ENCODE results near the gene KRTAP12-2. TPM values are rescaled to one million over a fixed set of nuclear protein-coding genes. Genes with fewer than 3 reads are reported as not detected.

Gene KRTAP12-2
- total RNA-seq, 1 donor from 2014 or later: not detected

- DNase-seq: no peak
- TF ChIP-seq CTCF (IDR thresholded peaks at IDR 0.05; ENCODE audit: partially characterized antibody, unreplicated experiment): no peak
- H3K4me1 Mint-ChIP-seq (ENCODE audit: low read depth, unreplicated experiment): peaks cover 15% of the 10 kb centered on the region
- peaks cover 8% of the 10 kb centered on the region for H3K9me3 Mint-ChIP-seq (ENCODE audit: unreplicated experiment)
- H3K27ac Mint-ChIP-seq (ENCODE audit: unreplicated experiment): no peak overlapping the region
- peaks cover 5% of the 10 kb centered on the region for H3K36me3 Mint-ChIP-seq (ENCODE audit: unreplicated experiment)
- peaks cover 11% of the 10 kb centered on the region for H3K27me3 Mint-ChIP-seq (ENCODE audit: unreplicated experiment)
- no peak overlapping the region for H3K4me3 Mint-ChIP-seq (ENCODE audit: unreplicated experiment)
Measured at GRCh38 chr21:44684077-44684476, 17.4 kb upstream of the KRTAP12-2 start.

- DNase-seq: no peak
- H3K27ac Mint-ChIP-seq (ENCODE audit: unreplicated experiment): no peak overlapping the region
- H3K4me1 Mint-ChIP-seq (ENCODE audit: low read depth, unreplicated experiment): peaks cover 10% of the 10 kb centered on the region
- no peak for TF ChIP-seq CTCF (IDR thresholded peaks at IDR 0.05; ENCODE audit: partially characterized antibody, unreplicated experiment)
- H3K9me3 Mint-ChIP-seq (ENCODE audit: unreplicated experiment): peaks cover 8% of the 10 kb centered on the region
- H3K4me3 Mint-ChIP-seq (ENCODE audit: unreplicated experiment): no peak overlapping the region
- peaks cover 9% of the 10 kb centered on the region for H3K27me3 Mint-ChIP-seq (ENCODE audit: unreplicated experiment)
- H3K36me3 Mint-ChIP-seq (ENCODE audit: unreplicated experiment): peaks cover 5% of the 10 kb centered on the region
Measured at GRCh38 chr21:44682580-44683151, 15.9 kb upstream of the KRTAP12-2 start.

GRCh38 chr21:44681861-44682579 is 15.3 kb upstream of the KRTAP12-2 start, which contains the start of gene KRTAP12-1:
Gene KRTAP12-1 (minus strand): TSS chr21:44682163. CDS start chr21:44682123, 40 bp downstream.
- no peak for TF ChIP-seq CTCF (IDR thresholded peaks at IDR 0.05; ENCODE audit: partially characterized antibody, unreplicated experiment)
- H3K27ac Mint-ChIP-seq (ENCODE audit: unreplicated experiment): no peak within 1 kb of the TSS
- H3K36me3 Mint-ChIP-seq (ENCODE audit: unreplicated experiment): peaks cover 5% of the 10 kb centered on the region
- H3K9me3 Mint-ChIP-seq (ENCODE audit: unreplicated experiment): peaks cover 8% of the 10 kb centered on the region
- DNase-seq: no peak
- peaks cover 4% of the 10 kb centered on the region for H3K4me1 Mint-ChIP-seq (ENCODE audit: low read depth, unreplicated experiment)
- no peak within 1 kb of the TSS for H3K4me3 Mint-ChIP-seq (ENCODE audit: unreplicated experiment)
- peaks cover 8% of the 10 kb centered on the region for H3K27me3 Mint-ChIP-seq (ENCODE audit: unreplicated experiment)

- no peaks in the 10 kb centered on the region for H3K4me1 Mint-ChIP-seq (ENCODE audit: low read depth, unreplicated experiment)
- no peak for DNase-seq
- no peak overlapping the region for H3K4me3 Mint-ChIP-seq (ENCODE audit: unreplicated experiment)
- H3K36me3 Mint-ChIP-seq (ENCODE audit: unreplicated experiment): peaks cover 5% of the 10 kb centered on the region
- H3K9me3 Mint-ChIP-seq (ENCODE audit: unreplicated experiment): peaks cover 7% of the 10 kb centered on the region
- H3K27ac Mint-ChIP-seq (ENCODE audit: unreplicated experiment): no peak overlapping the region
- peaks cover 7% of the 10 kb centered on the region for H3K27me3 Mint-ChIP-seq (ENCODE audit: unreplicated experiment)
- TF ChIP-seq CTCF (IDR thresholded peaks at IDR 0.05; ENCODE audit: partially characterized antibody, unreplicated experiment): no peak
Measured at GRCh38 chr21:44681152-44681551, 14.4 kb upstream of the KRTAP12-2 start.

- no peak for TF ChIP-seq CTCF (IDR thresholded peaks at IDR 0.05; ENCODE audit: partially characterized antibody, unreplicated experiment)
- peaks cover 6% of the 10 kb centered on the region for H3K9me3 Mint-ChIP-seq (ENCODE audit: unreplicated experiment)
- no peak for DNase-seq
- no peaks in the 10 kb centered on the region for H3K4me1 Mint-ChIP-seq (ENCODE audit: low read depth, unreplicated experiment)
- peaks cover 3% of the 10 kb centered on the region for H3K27me3 Mint-ChIP-seq (ENCODE audit: unreplicated experiment)
- peaks cover 15% of the 10 kb centered on the region for H3K36me3 Mint-ChIP-seq (ENCODE audit: unreplicated experiment)
- no peak overlapping the region for H3K4me3 Mint-ChIP-seq (ENCODE audit: unreplicated experiment)
- H3K27ac Mint-ChIP-seq (ENCODE audit: unreplicated experiment): no peak overlapping the region
Measured at GRCh38 chr21:44677881-44678280, 11.2 kb upstream of the KRTAP12-2 start.
